AG10803 (cell line): ENCODE measurements around the gene GMPPB.

Experiments used
- DNase-seq: peaks from one replicate; pipeline ENCODE4 v3.0.0; 2010; ENCODE audit warnings: low read depth
- H3K4me3 ChIP-seq: 2 replicates; pipeline ENCODE4 v1.5.1; 2011; ENCODE audit warnings: mild to moderate bottlenecking, low read length, control low read depth
- CTCF ChIP-seq: conservative IDR thresholded peaks from 2 replicates; pipeline ENCODE4 v1.5.1; 2011; ENCODE audit warnings: mild to moderate bottlenecking, low read length, control low read depth, inconsistent platforms

GMPPB gene

GRCh38 chr3:49717959-49718857, 5.5 kb downstream of the GMPPB start:
- no peak for DNase-seq
- no peak overlapping the region for H3K4me3 ChIP-seq
- no peak for TF ChIP-seq CTCF

- TF ChIP-seq CTCF: no peak
- DNase-seq: no peak
- no peak overlapping the region for H3K4me3 ChIP-seq
Observed at GRCh38 chr3:49717211-49717958, 6.4 kb downstream of the GMPPB start.

GRCh38 chr3:49716691-49717210, 7.0 kb downstream of the GMPPB start:
- no peak overlapping the region for H3K4me3 ChIP-seq
- no peak for TF ChIP-seq CTCF
- DNase-seq: no peak

GRCh38 chr3:49716169-49716568, 7.6 kb downstream of the GMPPB start:
- no peak overlapping the region for H3K4me3 ChIP-seq
- no peak for TF ChIP-seq CTCF
- DNase-seq: no peak

GRCh38 chr3:49715611-49716121, 8.1 kb downstream of the GMPPB start:
- DNase-seq: no peak
- no peak for TF ChIP-seq CTCF
- H3K4me3 ChIP-seq: no peak overlapping the region

- no peak for DNase-seq
- H3K4me3 ChIP-seq: no peak overlapping the region
- no peak for TF ChIP-seq CTCF
Observed at GRCh38 chr3:49714728-49715550, 8.8 kb downstream of the GMPPB start.
